HAP-1 (cell line): ENCODE data around the gene PCDHGA1.
A peak's percentile ranks its signal among the peaks of the same experiment; 100 is the strongest.

Source experiments
- DNase-seq, 2 experiments: peaks; one replicate each; pipeline ENCODE4 v3.0.0-alpha.2; 2016 to 2020; ENCODE audit warnings: low spot score in 2 of 2
- H3K27me3 ChIP-seq: fragments of 250-450 bp; sonication (Bioruptor Pico); 2 replicates; pipeline ENCODE4 v1.5.1; 2020; ENCODE audit warnings: low read depth, mild to moderate bottlenecking, moderate library complexity
- H3K36me3 ChIP-seq: fragments of 250-450 bp; sonication (Bioruptor Pico); replicated peaks from 2 replicates; pipeline ENCODE4 v1.5.1; 2020; ENCODE audit warnings: mild to moderate bottlenecking
- H3K4me1 ChIP-seq: fragments of 250-450 bp; sonication (Bioruptor Pico); 2 replicates; pipeline ENCODE4 v1.5.1; 2020; ENCODE audit warnings: mild to moderate bottlenecking
- H3K4me3 ChIP-seq: fragments of 250-450 bp; sonication (Bioruptor Pico); 2 replicates; pipeline ENCODE4 v1.5.1; 2020; ENCODE audit warnings: mild to moderate bottlenecking, moderate library complexity
- H3K9me3 ChIP-seq: fragments of 250-450 bp; sonication (Bioruptor Pico); 2 replicates; pipeline ENCODE4 v1.5.1; 2020; ENCODE audit warnings: mild to moderate bottlenecking, moderate library complexity
- in situ Hi-C: fragments of 300-500 bp; cut with MboI; formaldehyde crosslinking; loops from 3 replicates; pipeline ENCODE4 v1.14.3; 2020; ENCODE audit warnings: low sequenced_read_pairs, inconsistent platforms, mixed read lengths

PCDHGA1 gene

DNA sequence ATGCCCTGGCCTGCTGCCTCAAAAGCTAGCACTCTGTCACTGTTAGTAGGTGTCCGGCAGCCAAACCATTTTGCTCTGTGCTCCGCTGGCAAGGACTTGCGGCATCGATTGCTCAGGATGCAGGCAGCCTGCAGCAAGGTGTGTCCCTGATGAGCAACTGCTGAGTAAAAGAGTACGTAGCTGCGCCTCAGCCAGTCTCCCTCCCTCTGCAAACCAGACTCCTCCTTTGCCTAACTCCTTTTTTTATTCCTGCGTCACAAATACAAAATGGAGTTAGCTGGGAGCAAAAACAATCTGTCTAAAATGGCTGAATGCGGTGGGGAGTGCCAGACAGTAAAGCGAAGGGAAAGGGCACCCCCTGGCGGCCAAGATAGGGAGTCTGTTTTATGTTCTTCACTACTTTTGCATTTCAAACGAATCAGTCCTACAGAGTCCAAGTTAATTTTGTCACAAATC, 227.4 kb downstream of the PCDHGA1 start:
- no peaks in the 10 kb centered on the region for H3K9me3 ChIP-seq
- in situ Hi-C loops: loop anchor here (25.0 kb wide), 1 partner anchor 345 kb away; the partner anchor contains the start of genes PCDHB12, PCDHB13 and PCDHB14
- H3K4me3 ChIP-seq: no peak overlapping the region
- DNase-seq: peak; percentile 83 to 89
- H3K36me3 ChIP-seq: peaks cover 14% of the 10 kb centered on the region
- no peaks in the 10 kb centered on the region for H3K27me3 ChIP-seq
- peaks cover 19% of the 10 kb centered on the region for H3K4me1 ChIP-seq

DNA sequence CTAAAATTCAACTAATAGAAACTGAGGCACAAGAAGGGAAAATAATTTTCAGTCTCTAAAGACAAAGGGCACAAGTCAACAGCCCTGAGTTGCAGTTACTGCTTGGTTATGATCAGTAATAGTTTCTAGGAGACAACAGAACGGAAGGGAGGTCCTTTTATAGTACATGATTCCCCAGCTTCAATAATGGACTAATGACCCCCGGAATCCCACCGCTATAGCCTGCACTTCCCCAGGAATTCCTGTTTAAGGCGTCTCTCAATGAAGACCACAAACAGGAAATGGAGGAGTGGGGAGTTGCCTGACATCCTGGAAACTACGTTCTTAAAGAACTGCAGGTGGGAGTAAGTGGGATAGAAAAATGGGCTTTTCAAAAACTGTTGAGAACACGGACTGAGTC, 227.8 kb downstream of the PCDHGA1 start:
- Histone ChIP-seq H3K4me1 (peaks cover 19% of the 10 kb centered on the region), H3K36me3 (peaks cover 14% of the 10 kb centered on the region), H3K27me3 (no peaks in the 10 kb centered on the region), H3K9me3 (no peaks in the 10 kb centered on the region), H3K4me3 (no peak overlapping the region)
- in situ Hi-C loops: loop anchor here (25.0 kb wide), 1 partner anchor 346 kb away; the partner anchor contains the start of genes PCDHB12, PCDHB13 and PCDHB14
- no peak for DNase-seq

DNA sequence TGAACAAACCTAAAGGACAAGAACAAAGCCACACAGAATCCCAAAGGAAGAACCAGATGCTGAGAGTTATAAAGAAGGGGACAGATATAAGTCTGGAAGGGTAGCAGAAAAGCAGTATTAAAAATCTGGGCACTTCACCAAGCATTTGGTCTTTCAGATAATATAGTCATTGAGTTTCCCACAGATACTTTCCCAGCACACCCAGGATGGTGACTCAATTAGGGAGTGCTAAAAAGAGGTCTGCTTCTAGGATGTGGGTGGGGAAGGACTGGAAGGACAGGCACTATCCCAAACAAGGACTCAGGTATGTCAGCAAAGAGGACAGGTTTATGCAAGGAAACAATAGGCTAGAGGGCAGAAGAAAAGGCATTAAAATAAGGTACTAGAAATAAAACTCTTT, 229.1 kb downstream of the PCDHGA1 start:
- Histone ChIP-seq H3K27me3 (no peaks in the 10 kb centered on the region), H3K36me3 (peaks cover 24% of the 10 kb centered on the region), H3K4me1 (peaks cover 24% of the 10 kb centered on the region), H3K4me3 (no peak overlapping the region), H3K9me3 (no peaks in the 10 kb centered on the region)
- in situ Hi-C loops: loop anchor here (25.0 kb wide), 1 partner anchor 347 kb away; the partner anchor contains the start of genes PCDHB12, PCDHB13 and PCDHB14
- DNase-seq: no peak

DNA sequence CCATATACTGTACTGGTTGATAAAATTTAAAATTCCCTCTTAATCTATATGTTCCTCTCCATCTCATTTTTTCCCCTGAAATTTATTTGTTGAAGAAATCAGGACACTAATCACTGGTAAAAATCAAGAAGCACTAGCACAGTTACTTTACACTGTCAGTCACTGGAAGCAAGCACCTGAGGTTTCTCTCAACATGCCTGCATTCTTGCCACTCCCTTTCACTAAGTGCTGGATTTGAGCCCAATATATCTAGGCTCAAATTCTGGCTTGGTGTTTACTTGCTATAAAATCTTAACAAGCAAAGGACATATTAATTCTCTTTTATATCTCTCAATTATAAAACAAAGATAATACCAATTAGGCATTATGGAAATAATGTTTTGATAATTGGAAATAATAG, 229.8 kb downstream of the PCDHGA1 start:
- Histone ChIP-seq H3K4me3 (no peak overlapping the region), H3K9me3 (no peaks in the 10 kb centered on the region), H3K36me3 (peaks cover 29% of the 10 kb centered on the region), H3K27me3 (no peaks in the 10 kb centered on the region), H3K4me1 (peaks cover 29% of the 10 kb centered on the region)
- DNase-seq: peak; percentile 22 to 42
- in situ Hi-C loops: loop anchor here (5.0 to 25.0 kb wide), 3 partner anchors 148 to 348 kb away; partner anchors contain the start of genes PCDHB12, PCDHB13, PCDHB14 and PCDHGA10

- Histone ChIP-seq H3K4me1 (peaks cover 29% of the 10 kb centered on the region), H3K36me3 (peaks cover 29% of the 10 kb centered on the region), H3K27me3 (no peaks in the 10 kb centered on the region), H3K4me3 (no peak overlapping the region), H3K9me3 (no peaks in the 10 kb centered on the region)
- in situ Hi-C loops: loop anchor here (5.0 to 25.0 kb wide), 3 partner anchors 149 to 349 kb away; partner anchors contain the start of genes PCDHB12, PCDHB13, PCDHB14 and PCDHGA10
- DNase-seq: peak; percentile 92 to 99
Measured at GRCh38 chr5:141560725-141561483, 230.6 kb downstream of the PCDHGA1 start.
